ENCODE results near the gene BRD4.

GRCh38 chr19:15374796-15375440 lies 42.6 kb upstream of the BRD4 start:
- no peak for TF ChIP-seq POLR2A (IDR thresholded peaks at IDR 0.05)
- no peak for TF ChIP-seq CTCF (IDR thresholded peaks at IDR 0.05)
- TF ChIP-seq POLR2AphosphoS5 (IDR thresholded peaks at IDR 0.05): no peak

Measured in prostate gland (tissue), 2 donors.